Right atrium auricular region (tissue), 2 donors: ENCODE results near the gene OPN1MW2. TPM values are rescaled to one million over a fixed set of nuclear protein-coding genes. Genes with fewer than 3 reads are reported as not detected.
"Not testable (repeated sequence)": the region's sequence is repeated elsewhere in the genome, so short reads cannot be mapped to it uniquely, and the experiment has no call there.

ENCODE experiments used
- DNase-seq: peaks from one replicate; pipeline ENCODE4 v3.0.0-alpha.2; 2019; ENCODE audit warnings: low spot score
- H3K27ac ChIP-seq, 2 donors: fragments of 200-600 bp; sonication (generic); 1 replicate in 1 of 2; 2 replicates in 1 of 2; pipeline ENCODE4 v1.5.1; 2016 to 2019
- H3K27me3 ChIP-seq, 2 donors: fragments of 200-600 bp; sonication (generic); one replicate each; pipeline versions ENCODE4 v1.5.1 to v1.6.0; 2017 to 2019
- H3K36me3 ChIP-seq: fragments of 200-600 bp; sonication (generic); one replicate; pipeline ENCODE4 v1.5.1; 2016
- H3K4me1 ChIP-seq, 2 donors: fragments of 200-600 bp; sonication (generic); one replicate each; pipeline versions ENCODE4 v1.5.1 to v1.6.0; 2017 to 2019
- H3K4me3 ChIP-seq, 2 donors: fragments of 200-600 bp; sonication (generic); 1 replicate in 1 of 2; 2 replicates in 1 of 2; pipeline ENCODE4 v1.5.1; 2017 to 2019; ENCODE audit warnings: mild to moderate bottlenecking in 1 of 2, moderate library complexity in 1 of 2
- H3K9me3 ChIP-seq, 2 donors: fragments of 200-600 bp; sonication (generic); one replicate each; pipeline ENCODE4 v1.5.1; 2019
- total RNA-seq, 2 donors: library from RNA; depleted of rRNA; stranded (reverse); fragments of >200 nt; gene quantifications; one replicate each; pipeline ENCODE4 v1.1.0, GENCODE V29; 2016

OPN1MW2 gene
- total RNA-seq = not detected

- H3K4me1 ChIP-seq, H3K4me3 ChIP-seq, H3K9me3 ChIP-seq, H3K27me3 ChIP-seq, H3K36me3 ChIP-seq, DNase-seq, H3K27ac ChIP-seq: not testable (repeated sequence)
These were observed at the start of gene OPN1MW2 for GRCh38 chrX:154219456-154219855. Gene OPN1MW2, plus strand, starts transcription at chrX:154219756. Its CDS starts 60 bp downstream, at chrX:154219816.

- not testable (repeated sequence) for H3K9me3 ChIP-seq, H3K4me3 ChIP-seq, H3K36me3 ChIP-seq, H3K27ac ChIP-seq, DNase-seq, H3K27me3 ChIP-seq, H3K4me1 ChIP-seq
These were observed 47.0 kb upstream of the OPN1MW2 start for GRCh38 chrX:154172535-154172943.

DNA sequence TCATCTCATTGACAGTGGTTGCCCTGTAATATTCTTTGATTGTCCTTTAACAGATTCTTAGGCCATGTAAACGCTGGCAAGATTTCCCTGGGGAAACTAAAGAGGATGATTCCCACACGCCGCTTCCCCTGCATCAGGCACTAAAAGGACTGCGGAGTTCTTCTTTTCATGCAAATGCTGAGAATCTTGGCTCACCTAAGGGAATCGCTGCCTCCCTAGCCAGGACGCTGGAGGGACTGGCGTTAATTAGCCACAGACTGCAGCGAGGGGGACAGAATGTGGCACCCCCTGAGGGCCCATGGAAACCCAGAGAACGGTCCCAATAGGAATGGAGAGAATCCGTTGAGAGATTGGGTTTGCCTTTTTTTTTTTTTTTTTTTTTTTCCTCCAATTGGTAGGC lies 45.2 kb upstream of the OPN1MW2 start:
- not testable (repeated sequence) for H3K27me3 ChIP-seq, H3K4me1 ChIP-seq, DNase-seq, H3K36me3 ChIP-seq, H3K4me3 ChIP-seq, H3K9me3 ChIP-seq, H3K27ac ChIP-seq

DNA sequence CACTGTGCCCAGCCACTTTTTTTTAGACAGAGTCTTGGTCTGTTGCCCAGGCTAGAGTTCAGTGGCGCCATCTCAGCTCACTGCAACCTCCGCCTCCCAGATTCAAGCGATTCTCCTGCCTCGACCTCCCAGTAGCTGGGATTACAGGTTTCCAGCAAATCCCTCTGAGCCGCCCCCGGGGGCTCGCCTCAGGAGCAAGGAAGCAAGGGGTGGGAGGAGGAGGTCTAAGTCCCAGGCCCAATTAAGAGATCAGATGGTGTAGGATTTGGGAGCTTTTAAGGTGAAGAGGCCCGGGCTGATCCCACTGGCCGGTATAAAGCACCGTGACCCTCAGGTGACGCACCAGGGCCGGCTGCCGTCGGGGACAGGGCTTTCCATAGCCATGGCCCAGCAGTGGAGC lies 37.3 kb upstream of the OPN1MW2 start, which contains the start of gene OPN1MW:
Gene OPN1MW (plus strand): TSS at position 301 of the 400 bp plus-strand sequence. CDS start 82 bp downstream, at position 383.
- not testable (repeated sequence) for DNase-seq, H3K36me3 ChIP-seq, H3K9me3 ChIP-seq

GRCh38 chrX:154183794-154184193 lies 35.8 kb upstream of the OPN1MW2 start:
- not testable (repeated sequence) for DNase-seq, H3K27me3 ChIP-seq, H3K4me1 ChIP-seq, H3K4me3 ChIP-seq, H3K9me3 ChIP-seq, H3K27ac ChIP-seq, H3K36me3 ChIP-seq

More for the DNA sequence above, 37.3 kb upstream of the OPN1MW2 start, which contains the start of gene OPN1MW:
- H3K27ac ChIP-seq, H3K4me1 ChIP-seq, H3K4me3 ChIP-seq, H3K27me3 ChIP-seq: not testable (repeated sequence)

GRCh38 chrX:154192846-154193245 lies 26.7 kb upstream of the OPN1MW2 start:
- H3K27me3 ChIP-seq, H3K9me3 ChIP-seq, H3K4me1 ChIP-seq, H3K4me3 ChIP-seq, H3K27ac ChIP-seq, DNase-seq, H3K36me3 ChIP-seq: not testable (repeated sequence)

- not testable (repeated sequence) for H3K4me1 ChIP-seq, H3K27me3 ChIP-seq, H3K36me3 ChIP-seq, H3K4me3 ChIP-seq, DNase-seq, H3K27ac ChIP-seq, H3K9me3 ChIP-seq
These were observed 25.2 kb upstream of the OPN1MW2 start for GRCh38 chrX:154194316-154194715.

DNA sequence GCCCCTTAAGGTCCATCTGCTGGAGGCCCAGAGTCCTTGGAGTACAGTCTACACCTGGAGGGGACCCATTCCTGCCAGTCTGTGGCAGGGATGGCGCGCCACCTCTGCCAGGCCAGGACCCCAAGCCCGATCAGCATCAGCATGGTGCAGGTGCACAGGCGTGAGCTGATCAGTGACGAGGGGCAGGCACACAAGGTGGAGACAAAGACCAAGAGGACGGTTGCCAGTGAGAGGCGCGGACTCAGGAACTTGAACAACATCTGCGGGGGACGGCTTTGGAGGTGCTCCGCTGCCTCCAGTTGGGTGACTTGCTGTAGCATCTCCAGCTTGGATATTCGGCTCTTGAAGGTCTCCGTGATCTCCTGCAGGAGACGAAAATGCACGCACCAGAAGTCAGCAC lies 23.1 kb upstream of the OPN1MW2 start:
- DNase-seq, H3K4me3 ChIP-seq, H3K9me3 ChIP-seq, H3K27ac ChIP-seq, H3K36me3 ChIP-seq, H3K4me1 ChIP-seq, H3K27me3 ChIP-seq: not testable (repeated sequence)

- not testable (repeated sequence) for H3K27me3 ChIP-seq, DNase-seq, H3K27ac ChIP-seq, H3K4me3 ChIP-seq, H3K4me1 ChIP-seq, H3K36me3 ChIP-seq, H3K9me3 ChIP-seq
These were observed 9.7 kb upstream of the OPN1MW2 start for GRCh38 chrX:154209670-154210418.

GRCh38 chrX:154211057-154211456 lies 8.5 kb upstream of the OPN1MW2 start:
- H3K27me3 ChIP-seq, DNase-seq, H3K4me1 ChIP-seq, H3K27ac ChIP-seq, H3K36me3 ChIP-seq, H3K4me3 ChIP-seq, H3K9me3 ChIP-seq: not testable (repeated sequence)

DNA sequence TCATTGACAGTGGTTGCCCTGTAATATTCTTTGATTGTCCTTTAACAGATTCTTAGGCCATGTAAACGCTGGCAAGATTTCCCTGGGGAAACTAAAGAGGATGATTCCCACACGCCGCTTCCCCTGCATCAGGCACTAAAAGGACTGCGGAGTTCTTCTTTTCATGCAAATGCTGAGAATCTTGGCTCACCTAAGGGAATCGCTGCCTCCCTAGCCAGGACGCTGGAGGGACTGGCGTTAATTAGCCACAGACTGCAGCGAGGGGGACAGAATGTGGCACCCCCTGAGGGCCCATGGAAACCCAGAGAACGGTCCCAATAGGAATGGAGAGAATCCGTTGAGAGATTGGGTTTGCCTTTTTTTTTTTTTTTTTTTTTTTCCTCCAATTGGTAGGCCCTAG lies 8.1 kb upstream of the OPN1MW2 start:
- not testable (repeated sequence) for DNase-seq, H3K27me3 ChIP-seq, H3K4me3 ChIP-seq, H3K9me3 ChIP-seq, H3K27ac ChIP-seq, H3K4me1 ChIP-seq, H3K36me3 ChIP-seq

DNA sequence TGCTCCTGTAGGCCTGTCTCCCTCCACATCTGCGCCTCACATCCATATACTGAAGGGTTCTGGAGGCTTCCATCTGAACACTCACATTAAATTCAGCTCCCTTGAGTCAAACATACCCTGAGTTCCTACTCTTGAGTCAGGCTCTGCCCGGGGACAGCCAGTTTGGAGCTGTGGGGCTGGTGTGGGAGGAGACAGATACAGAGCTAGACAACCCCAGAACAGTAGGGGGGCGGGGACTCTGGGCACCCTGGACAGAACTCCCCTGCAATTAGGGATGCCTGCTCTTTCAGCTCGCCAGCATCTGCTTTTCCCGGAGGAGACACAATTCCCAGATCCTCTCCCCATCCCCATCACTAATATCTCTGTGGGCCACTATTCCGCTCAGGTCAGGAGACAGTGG lies 5.7 kb downstream of the OPN1MW2 start:
- not testable (repeated sequence) for H3K27me3 ChIP-seq, DNase-seq, H3K9me3 ChIP-seq, H3K27ac ChIP-seq, H3K36me3 ChIP-seq, H3K4me1 ChIP-seq, H3K4me3 ChIP-seq

DNA sequence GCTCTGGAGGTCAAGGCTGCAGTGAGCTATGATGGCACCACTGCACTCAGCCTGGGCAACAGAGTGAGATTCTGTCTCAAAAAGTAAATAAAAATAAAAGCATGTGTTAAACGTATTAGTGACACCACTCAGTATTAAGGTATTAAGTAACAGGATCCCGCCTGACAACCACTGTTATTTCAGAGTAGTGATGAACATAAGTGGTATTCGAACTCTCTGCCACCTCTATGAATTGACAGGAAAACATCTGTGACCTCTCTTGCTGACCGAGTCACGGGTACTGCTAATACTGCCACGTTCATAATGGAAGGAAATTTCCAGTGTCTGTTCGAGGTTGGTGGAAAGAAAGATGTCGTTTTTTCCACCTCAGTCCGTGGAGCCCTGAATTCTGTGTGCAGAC lies 7.2 kb downstream of the OPN1MW2 start:
- H3K27ac ChIP-seq, H3K9me3 ChIP-seq, H3K27me3 ChIP-seq, H3K4me1 ChIP-seq, H3K36me3 ChIP-seq, DNase-seq, H3K4me3 ChIP-seq: not testable (repeated sequence)

GRCh38 chrX:154231443-154231842 lies 11.9 kb downstream of the OPN1MW2 start:
- not testable (repeated sequence) for H3K4me1 ChIP-seq, DNase-seq, H3K36me3 ChIP-seq, H3K27ac ChIP-seq, H3K4me3 ChIP-seq, H3K27me3 ChIP-seq, H3K9me3 ChIP-seq

- H3K36me3 ChIP-seq, H3K4me3 ChIP-seq, DNase-seq, H3K9me3 ChIP-seq, H3K27me3 ChIP-seq, H3K4me1 ChIP-seq, H3K27ac ChIP-seq: not testable (repeated sequence)
These were observed 14.1 kb downstream of the OPN1MW2 start for GRCh38 chrX:154233620-154234019.
